Suppressor macrophage treated with lipopolysaccharide for 4 hours (primary cell): ENCODE results near the gene TGFBRAP1.

Source experiments
- DNase-seq: peaks from one replicate; pipeline ENCODE4 v3.0.0-alpha.2; 2020

TGFBRAP1 gene

DNA sequence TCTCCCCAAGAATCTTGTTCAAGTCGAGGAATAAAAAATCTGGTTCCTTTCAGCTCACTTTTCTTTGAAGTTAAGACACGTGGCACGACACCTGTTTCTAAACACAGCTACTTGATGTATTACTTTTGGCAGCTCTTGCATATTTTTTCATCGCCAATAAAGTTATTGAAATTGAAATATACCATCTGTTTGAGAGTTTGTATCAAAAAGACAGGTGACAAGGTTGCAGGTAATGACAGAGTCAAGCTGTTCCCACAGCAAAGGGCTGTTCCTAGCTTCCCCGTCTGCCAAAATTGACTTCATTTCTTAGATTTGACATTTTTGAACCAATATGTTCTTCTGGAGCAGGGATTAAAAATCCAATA, 93.5 kb downstream of the TGFBRAP1 start:
- DNase-seq = no peak

DNA sequence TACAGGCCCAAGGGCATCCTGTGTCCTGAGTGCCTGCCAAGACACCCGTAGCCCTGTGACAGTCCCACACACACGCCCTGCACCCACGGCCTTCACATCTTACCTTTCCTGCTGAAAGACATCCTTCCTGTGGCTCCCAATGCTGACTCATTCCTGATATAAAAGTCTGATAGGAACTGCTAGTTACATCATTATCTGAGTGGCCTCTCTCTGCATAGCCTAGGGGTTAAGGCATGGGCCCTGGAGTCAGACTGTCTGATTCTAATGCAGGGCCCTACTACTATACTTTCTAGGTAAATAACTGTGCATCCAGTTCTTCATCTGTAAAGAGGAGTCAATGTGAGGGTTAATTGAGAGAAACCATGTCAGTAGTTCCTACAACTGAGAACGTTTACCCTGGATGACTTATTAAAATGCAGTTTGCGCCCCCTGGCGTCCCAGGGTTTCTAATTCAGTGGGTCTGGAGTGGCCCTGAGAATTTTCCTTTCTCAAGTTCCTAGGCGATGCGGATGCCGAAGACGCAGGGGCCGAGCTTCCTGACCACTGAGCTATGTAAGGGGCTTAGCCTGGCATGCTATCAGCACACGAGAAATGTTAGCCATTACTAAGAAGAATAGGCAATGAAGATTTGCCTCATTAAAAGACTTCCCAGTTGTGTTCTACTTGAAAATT, 94.0 kb downstream of the TGFBRAP1 start:
- peak; percentile 84 for DNase-seq

DNA sequence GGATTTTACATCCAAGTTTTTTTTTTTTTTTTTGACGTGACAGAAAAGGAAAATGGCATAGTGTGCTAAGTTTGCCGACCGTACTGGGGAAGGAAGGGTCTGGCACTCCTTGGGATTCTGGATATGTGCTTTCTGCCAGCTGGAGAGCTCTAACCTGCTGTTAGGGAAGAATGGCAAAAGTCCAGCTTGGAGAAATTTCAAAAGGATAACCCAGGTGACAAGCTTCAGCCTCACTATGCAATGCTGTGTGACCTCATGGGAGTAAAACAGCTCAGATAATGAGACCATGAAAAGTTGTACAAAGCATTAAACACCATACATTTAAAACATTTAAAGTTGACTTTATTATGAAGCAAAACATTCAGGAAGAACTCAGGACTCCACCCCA, 98.3 kb downstream of the TGFBRAP1 start:
- no peak for DNase-seq

DNA sequence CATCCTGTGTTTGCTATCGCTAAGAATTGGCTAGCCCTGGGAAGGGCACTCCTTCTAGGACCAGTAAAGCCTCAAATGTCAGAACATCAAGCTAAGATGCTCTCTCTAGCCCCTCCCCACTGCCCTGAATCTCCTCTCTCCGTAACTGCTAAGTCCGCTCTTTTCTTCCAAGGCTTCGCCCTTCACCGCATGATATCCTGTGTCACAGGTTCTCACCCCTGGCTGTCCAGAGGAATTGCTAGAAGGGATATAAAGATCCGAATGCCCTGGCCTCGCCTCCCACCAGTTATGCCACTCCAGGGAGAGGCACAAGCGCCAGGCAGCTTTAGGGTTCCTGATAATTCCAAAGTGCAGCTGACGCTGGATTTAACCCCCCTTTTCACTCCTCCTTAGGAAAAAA, 105.1 kb downstream of the TGFBRAP1 start:
- no peak for DNase-seq

DNA sequence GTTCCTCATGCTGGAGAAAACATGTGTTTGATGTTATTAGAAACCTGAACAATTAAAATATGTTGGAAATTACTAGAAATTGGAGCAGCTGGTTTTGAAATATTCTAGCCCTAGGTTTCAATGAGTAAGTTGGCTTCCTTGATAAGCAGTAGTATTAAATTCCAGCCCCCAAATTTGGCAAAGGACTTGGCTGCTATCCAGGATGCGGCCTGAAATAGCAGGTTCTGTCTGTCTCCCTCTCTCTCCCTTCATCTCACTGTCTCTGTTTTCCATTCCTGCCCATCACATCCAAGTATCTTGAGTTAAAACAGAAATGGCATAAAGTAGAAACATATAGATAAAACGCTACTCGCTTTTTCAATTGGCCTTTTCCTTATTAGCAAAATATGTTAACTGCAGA, 108.9 kb downstream of the TGFBRAP1 start:
- DNase-seq = no peak

DNA sequence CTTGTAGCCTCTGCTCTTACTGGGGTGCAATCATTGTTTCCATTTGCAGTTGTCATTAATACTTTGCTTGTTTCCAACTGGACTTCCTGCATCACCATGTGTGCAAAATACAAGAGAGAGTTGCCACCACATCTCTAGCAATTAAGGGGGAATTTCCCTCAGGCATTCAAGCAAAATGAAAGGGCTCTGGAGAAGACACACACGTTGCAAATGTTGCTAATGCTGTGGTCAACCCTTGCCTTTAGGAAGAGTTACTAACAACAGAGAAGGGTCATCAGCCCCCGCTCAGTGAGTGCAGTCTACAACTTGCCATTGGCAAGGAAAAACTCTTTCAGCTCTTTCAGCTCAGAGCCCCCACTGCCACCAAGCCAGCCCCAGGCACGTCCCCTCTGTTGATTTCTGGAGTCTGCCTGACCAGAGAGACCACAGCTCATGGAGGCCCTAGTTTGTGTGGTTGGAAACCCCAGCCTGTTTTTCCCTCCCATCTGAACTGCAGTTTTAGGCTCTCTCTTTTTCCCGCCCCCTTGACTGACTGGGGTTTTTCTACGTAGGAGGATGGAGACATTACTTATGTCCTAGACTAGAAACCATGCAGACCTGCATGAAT, 113.8 kb downstream of the TGFBRAP1 start:
- DNase-seq = no peak
